HK-2 (cell line): ENCODE measurements around the gene OR4D10.

Experiments
- DNase-seq: peaks from one replicate; pipeline ENCODE4 v3.0.0-alpha.2; 2018; ENCODE audit not compliant: unreplicated experiment

The OR4D10 gene

GRCh38 chr11:59528711-59529110, 55.6 kb downstream of the OR4D10 start:
- DNase-seq = no peak
